Gastrocnemius medialis (tissue), 4 donors: ENCODE data around the gene MACROD2.

Experiments used
- CTCF ChIP-seq, 5 experiments: fragments of 450-650 bp in 3 of 5; fragments of 200-600 bp in 2 of 5; sonication (generic) in 2 of 5; IDR thresholded peaks in 4 of 5; conservative IDR thresholded peaks in 1 of 5; 1 replicate in 4 of 5; 2 replicates in 1 of 5; pipeline ENCODE4 v1.5.1; 2016 to 2019; ENCODE audit warnings: antibody characterized with exemption in 5 of 5, mild to moderate bottlenecking in 3 of 5, moderate library complexity in 3 of 5
- POLR2A ChIP-seq, 2 donors: fragments of 450-650 bp; IDR thresholded peaks; one replicate each; pipeline ENCODE4 v1.6.1; 2017; ENCODE audit warnings: antibody characterized with exemption in 2 of 2, mild to moderate bottlenecking in 2 of 2, moderate library complexity in 2 of 2

- TF ChIP-seq CTCF (IDR thresholded peaks at IDR 0.05 in 4 of 5, conservative IDR thresholded peaks at IDR 0.05 in 1 of 5) (no peak), POLR2A (IDR thresholded peaks at IDR 0.05) (no peak)
Observed at GRCh38 chr20:14555676-14556075, 560.4 kb downstream of the MACROD2 start.
